ENCODE measurements around the gene RCOR3. TPM values are rescaled to one million over a fixed set of nuclear protein-coding genes. Genes with fewer than 3 reads are reported as not detected.
A peak's percentile ranks its signal among the peaks of the same experiment; 100 is the strongest.
"Not testable (repeated sequence)": the region's sequence is repeated elsewhere in the genome, so short reads cannot be mapped to it uniquely, and the experiment has no call there.

Gene RCOR3
- total RNA-seq, 2 experiments from 2014 or later, result 47.8 to 52.7 TPM

- ChIA-PET POLR2A (interaction anchor here (1.7 kb wide), 1 partner anchor 12 kb away, joined by 6 read pairs; no protein-coding TSS in a partner anchor), CTCF (interaction anchor here (1.0 to 1.4 kb wide), 3 partner anchors 15 to 125 kb away, joined by 3 to 6 read pairs (median 6); no protein-coding TSS in a partner anchor)
- H3K4me3 Mint-ChIP-seq, result peak overlapping the region; percentile 21
- peaks cover 15% of the 10 kb centered on the region for H3K9me3 Mint-ChIP-seq
- peaks cover 75% of the 10 kb centered on the region for H3K36me3 Mint-ChIP-seq (ENCODE audit: low read depth)
- not testable (repeated sequence) for DNase-seq, H3K27me3 Mint-ChIP-seq
- H3K27ac Mint-ChIP-seq, result peak overlapping the region; percentile 74
- H3K4me1 Mint-ChIP-seq, result peaks cover 58% of the 10 kb centered on the region
Measured at GRCh38 chr1:211352055-211352454, 92.9 kb downstream of the RCOR3 start.

- Mint-ChIP-seq H3K27ac (peak overlapping the region; percentile 90), H3K4me3 (peak overlapping the region; percentile 40), H3K27me3 (no peaks in the 10 kb centered on the region), H3K9me3 (peaks cover 15% of the 10 kb centered on the region), H3K4me1 (peaks cover 55% of the 10 kb centered on the region), H3K36me3 (ENCODE audit: low read depth) (peaks cover 76% of the 10 kb centered on the region)
- POLR2A ChIA-PET, result interaction anchor here (1.7 kb wide), 1 partner anchor 12 kb away, joined by 6 read pairs; no protein-coding TSS in a partner anchor
- CTCF ChIA-PET, result interaction anchor here (1.3 kb wide), 1 partner anchor 15 kb away, joined by 6 read pairs; no protein-coding TSS in a partner anchor
- no peak for DNase-seq
Measured at GRCh38 chr1:211352465-211352864, 93.3 kb downstream of the RCOR3 start.

- peak; percentile 76 for DNase-seq
- ChIA-PET POLR2A (interaction anchor here (1.2 to 1.8 kb wide), 3 partner anchors 17 to 27 kb away, joined by 4 read pairs; no protein-coding TSS in a partner anchor), CTCF (interaction anchor here (1.2 kb wide), 1 partner anchor 116 kb away, joined by 3 read pairs; no protein-coding TSS in a partner anchor)
- peak overlapping the region; percentile 40 for H3K4me3 Mint-ChIP-seq
- peak overlapping the region; percentile 90 for H3K27ac Mint-ChIP-seq
- H3K9me3 Mint-ChIP-seq, result peaks cover 15% of the 10 kb centered on the region
- no peaks in the 10 kb centered on the region for H3K27me3 Mint-ChIP-seq
- H3K36me3 Mint-ChIP-seq (ENCODE audit: low read depth), result peaks cover 73% of the 10 kb centered on the region
- peaks cover 52% of the 10 kb centered on the region for H3K4me1 Mint-ChIP-seq
Measured at GRCh38 chr1:211352985-211353515, 93.9 kb downstream of the RCOR3 start.

- peaks cover 69% of the 10 kb centered on the region for H3K36me3 Mint-ChIP-seq (ENCODE audit: low read depth)
- peak overlapping the region; percentile 90 for H3K27ac Mint-ChIP-seq
- CTCF ChIA-PET, result interaction anchor here (1.0 to 1.2 kb wide), 3 partner anchors 27 to 115 kb away, joined by 3 to 4 read pairs (median 4); no protein-coding TSS in a partner anchor
- POLR2A ChIA-PET, result interaction anchor here (0.7 to 1.8 kb wide), 4 partner anchors 17 to 28 kb away, joined by 3 to 4 read pairs (median 4); no protein-coding TSS in a partner anchor
- no peaks in the 10 kb centered on the region for H3K27me3 Mint-ChIP-seq
- DNase-seq, result no peak
- H3K4me3 Mint-ChIP-seq, result no peak overlapping the region
- peaks cover 52% of the 10 kb centered on the region for H3K4me1 Mint-ChIP-seq
- H3K9me3 Mint-ChIP-seq, result peaks cover 15% of the 10 kb centered on the region
Measured at GRCh38 chr1:211353562-211354212, 94.5 kb downstream of the RCOR3 start.

GRCh38 chr1:211355873-211356272 lies 96.7 kb downstream of the RCOR3 start:
- H3K4me1 Mint-ChIP-seq, result peaks cover 55% of the 10 kb centered on the region
- H3K9me3 Mint-ChIP-seq, result peaks cover 9% of the 10 kb centered on the region
- H3K4me3 Mint-ChIP-seq, result no peak overlapping the region
- no peaks in the 10 kb centered on the region for H3K27me3 Mint-ChIP-seq
- DNase-seq, result no peak
- CTCF ChIA-PET, result interaction anchor here (0.8 to 3.3 kb wide), 3 partner anchors 17 to 121 kb away, joined by 3 to 14 read pairs (median 4); no protein-coding TSS in a partner anchor
- POLR2A ChIA-PET, result interaction anchor here (1.9 kb wide), 1 partner anchor 28 kb away, joined by 9 read pairs; no protein-coding TSS in a partner anchor
- H3K27ac Mint-ChIP-seq, result no peak overlapping the region
- peaks cover 72% of the 10 kb centered on the region for H3K36me3 Mint-ChIP-seq (ENCODE audit: low read depth)

- no peak overlapping the region for H3K4me3 Mint-ChIP-seq
- no peak overlapping the region for H3K27ac Mint-ChIP-seq
- ChIA-PET CTCF (interaction anchor here (1.8 to 3.3 kb wide), 2 partner anchors 20 to 34 kb away, joined by 4 to 14 read pairs; no protein-coding TSS in a partner anchor), POLR2A (interaction anchor here (1.0 to 4.2 kb wide), 3 partner anchors 26 to 29 kb away, joined by 4 to 31 read pairs (median 9); partner anchors contain the start of gene TRAF5)
- peaks cover 2% of the 10 kb centered on the region for H3K9me3 Mint-ChIP-seq
- no peak for DNase-seq
- H3K4me1 Mint-ChIP-seq, result peaks cover 49% of the 10 kb centered on the region
- peaks cover 70% of the 10 kb centered on the region for H3K36me3 Mint-ChIP-seq (ENCODE audit: low read depth)
- no peaks in the 10 kb centered on the region for H3K27me3 Mint-ChIP-seq
Measured at GRCh38 chr1:211356723-211357407, 97.7 kb downstream of the RCOR3 start.

GRCh38 chr1:211358685-211359084 lies 99.5 kb downstream of the RCOR3 start:
- Mint-ChIP-seq H3K27ac (no peak overlapping the region), H3K4me3 (no peak overlapping the region), H3K36me3 (ENCODE audit: low read depth) (peaks cover 60% of the 10 kb centered on the region), H3K9me3 (no peaks in the 10 kb centered on the region), H3K27me3 (no peaks in the 10 kb centered on the region), H3K4me1 (peaks cover 30% of the 10 kb centered on the region)
- DNase-seq, result no peak
- POLR2A ChIA-PET, result interaction anchor here (2.0 to 4.2 kb wide), 2 partner anchors 24 to 30 kb away, joined by 8 to 31 read pairs; partner anchors contain the start of gene TRAF5
- CTCF ChIA-PET, result interaction anchor here (1.2 to 1.8 kb wide), 3 partner anchors 18 to 109 kb away, joined by 3 to 4 read pairs (median 3); no protein-coding TSS in a partner anchor

GRCh38 chr1:211359876-211360275 lies 100.7 kb downstream of the RCOR3 start:
- Mint-ChIP-seq H3K9me3 (no peaks in the 10 kb centered on the region), H3K4me3 (no peak overlapping the region), H3K4me1 (peaks cover 21% of the 10 kb centered on the region), H3K27me3 (no peaks in the 10 kb centered on the region), H3K36me3 (ENCODE audit: low read depth) (peaks cover 53% of the 10 kb centered on the region), H3K27ac (peak overlapping the region; percentile 74)
- ChIA-PET CTCF (interaction anchor here (0.6 kb wide), 1 partner anchor 120 kb away, joined by 5 read pairs; no protein-coding TSS in a partner anchor), POLR2A (interaction anchor here (1.1 to 4.2 kb wide), 4 partner anchors 17 to 99 kb away, joined by 3 to 31 read pairs (median 6); partner anchors contain the start of gene TRAF5)
- no peak for DNase-seq

GRCh38 chr1:211361202-211361601 lies 102.0 kb downstream of the RCOR3 start:
- peaks cover 59% of the 10 kb centered on the region for H3K36me3 Mint-ChIP-seq (ENCODE audit: low read depth)
- no peak overlapping the region for H3K27ac Mint-ChIP-seq
- DNase-seq, result no peak
- ChIA-PET POLR2A (interaction anchor here (4.2 kb wide), 1 partner anchor 33 kb away, joined by 31 read pairs; the partner anchor contains the start of gene TRAF5), CTCF (no interaction called here)
- H3K4me3 Mint-ChIP-seq, result no peak overlapping the region
- no peaks in the 10 kb centered on the region for H3K9me3 Mint-ChIP-seq
- no peaks in the 10 kb centered on the region for H3K27me3 Mint-ChIP-seq
- peaks cover 14% of the 10 kb centered on the region for H3K4me1 Mint-ChIP-seq

Other genes starting within 250 kb of the RCOR3 start
- not detected for gene KCNH1, start 125.2 kb upstream of the RCOR3 start, total RNA-seq
- gene TRAF5, start 67.5 kb downstream of the RCOR3 start, total RNA-seq, result 10 to 100 TPM; 67.9 to 68.4 TPM
- not detected for gene RD3, start 232.8 kb downstream of the RCOR3 start, total RNA-seq

Data from activated CD4-positive, alpha-beta memory T cell treated with anti-CD3 and anti-CD28 coated beads, Interleukin-2, amount 10 ng/mL, durations not matched to agents 7 days and 5 days (primary cell).